HG03159 (cell line): ENCODE results near the gene GXYLT2.
"Not testable (repeated sequence)": the region's sequence is repeated elsewhere in the genome, so short reads cannot be mapped to it uniquely, and the experiment has no call there.

Experiments used
- ATAC-seq: cut with Tn5 transposase; IDR thresholded peaks from one replicate; pipeline ENCODE4 v1.9.1; 2021; ENCODE audit warnings: mild to moderate bottlenecking, moderate library complexity; ENCODE audit not compliant: unreplicated experiment

Gene GXYLT2

GRCh38 chr3:72972706-72973030, 84.8 kb downstream of the GXYLT2 start:
- no peak for ATAC-seq

DNA sequence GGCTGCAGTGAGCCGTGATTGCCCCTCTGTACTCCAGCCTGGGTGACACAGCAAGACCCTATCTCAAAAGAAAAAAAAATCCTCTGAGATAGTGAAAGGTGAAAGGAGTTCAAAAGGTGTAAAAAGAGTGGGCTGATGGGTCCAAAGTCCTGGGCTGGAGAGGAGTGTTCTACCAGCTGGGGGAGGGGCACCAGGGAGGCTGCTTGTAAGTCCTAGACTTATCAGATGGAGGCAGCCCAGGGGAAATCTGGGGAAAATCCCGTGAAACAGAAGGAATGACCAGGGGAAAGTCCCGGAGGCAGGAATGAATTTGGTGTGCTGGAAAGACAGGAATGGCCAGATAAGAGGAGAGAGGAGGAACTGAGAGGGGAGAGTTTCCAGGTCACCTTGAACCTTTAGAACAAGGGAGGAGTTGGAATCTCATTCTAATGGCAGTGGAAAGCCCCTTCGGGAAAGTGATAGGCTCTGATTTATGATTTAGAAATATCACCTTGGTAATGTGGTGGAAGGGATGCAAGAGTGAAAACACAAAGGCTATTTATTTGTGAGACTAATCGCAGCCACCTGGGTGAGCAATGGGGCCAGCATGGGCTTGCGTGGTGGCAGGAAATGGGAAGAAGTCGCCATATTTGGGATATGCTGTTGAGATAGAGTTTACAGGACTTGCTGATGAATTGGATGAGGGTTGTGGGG, 85.3 kb downstream of the GXYLT2 start:
- ATAC-seq: no peak

GRCh38 chr3:72973786-72974185, 85.9 kb downstream of the GXYLT2 start:
- ATAC-seq: no peak

GRCh38 chr3:72974956-72975355, 87.1 kb downstream of the GXYLT2 start:
- ATAC-seq: no peak

DNA sequence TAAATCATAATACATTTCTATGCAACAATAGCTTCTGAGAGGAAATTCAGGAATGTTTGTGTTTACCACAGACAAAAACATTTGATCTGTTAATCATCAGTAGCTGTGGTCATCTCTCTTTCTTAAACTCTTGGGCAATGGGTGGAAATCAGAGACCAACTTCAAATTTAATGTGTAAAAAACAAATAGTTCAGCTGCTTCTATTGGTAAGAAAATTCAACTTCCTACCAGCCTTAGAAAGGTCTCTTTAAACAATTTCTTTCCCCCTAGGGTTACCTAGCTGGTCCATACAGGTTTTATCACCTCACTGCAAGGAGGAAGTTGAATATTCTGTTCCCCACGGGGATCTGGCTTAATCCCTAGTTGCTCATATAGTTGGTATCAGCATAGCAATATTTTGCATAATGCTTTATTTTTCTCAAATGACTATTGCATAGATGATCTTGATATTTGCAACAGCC, 88.5 kb downstream of the GXYLT2 start:
- no peak for ATAC-seq

DNA sequence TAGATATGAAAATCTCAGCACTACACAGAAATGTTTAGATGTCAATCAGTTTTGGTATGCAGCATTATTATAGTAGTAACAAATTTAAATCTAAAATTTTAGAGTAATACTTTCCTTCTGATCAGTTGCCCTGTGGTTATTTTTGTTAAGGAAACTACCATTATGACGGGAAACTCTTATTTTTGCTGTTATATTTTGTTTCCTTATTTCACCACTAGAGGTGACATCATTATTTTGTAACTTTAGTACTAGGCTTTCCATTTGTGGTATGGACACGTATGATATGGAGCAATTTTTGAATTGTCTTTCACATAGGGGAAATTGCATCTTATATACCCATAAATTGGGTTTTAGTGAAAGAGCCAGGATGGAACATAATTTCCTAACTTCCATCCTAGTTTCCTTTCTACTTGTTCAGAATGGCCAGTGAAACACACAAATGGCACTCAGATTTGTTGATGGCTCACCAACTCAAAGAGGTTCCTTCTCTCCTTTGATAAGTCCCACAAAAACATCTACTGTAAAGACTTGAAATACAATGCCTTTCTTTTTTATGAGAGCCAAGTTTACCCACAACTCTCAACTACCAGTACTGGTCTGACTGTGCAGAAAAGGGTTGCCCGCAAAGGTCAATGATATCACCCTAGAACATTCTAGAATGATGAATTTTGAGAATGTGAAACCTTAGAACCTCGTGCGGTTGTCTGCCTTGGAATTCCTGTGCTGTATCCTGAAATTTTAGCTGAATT, 89.4 kb downstream of the GXYLT2 start:
- peak; percentile 54 for ATAC-seq

GRCh38 chr3:72982609-72983366, 94.9 kb downstream of the GXYLT2 start:
- ATAC-seq: no peak

GRCh38 chr3:72985576-72985975, 97.7 kb downstream of the GXYLT2 start:
- no peak for ATAC-seq

GRCh38 chr3:72990701-72991395, 103.0 kb downstream of the GXYLT2 start:
- ATAC-seq: no peak

- ATAC-seq: no peak
Measured at GRCh38 chr3:72991522-72991921, 103.7 kb downstream of the GXYLT2 start.

DNA sequence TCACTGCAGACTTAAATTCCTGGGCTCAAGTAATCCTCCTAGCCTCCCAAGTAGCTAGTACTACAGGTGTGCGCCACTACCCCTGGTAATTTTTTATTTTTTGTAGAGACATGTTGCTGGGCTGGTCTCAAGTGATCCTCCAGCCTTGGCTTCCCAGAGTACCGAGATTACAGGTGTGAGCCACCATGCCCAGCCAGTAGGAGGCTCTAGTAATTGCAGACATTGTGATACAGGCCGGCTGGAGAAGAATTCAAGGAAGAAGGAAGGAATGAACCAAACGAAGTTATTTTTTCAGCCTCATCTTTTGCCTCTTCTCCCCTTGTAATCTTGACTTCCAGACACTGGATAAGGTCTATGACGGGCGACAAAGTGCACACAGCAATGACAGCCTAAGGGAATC, 105.5 kb downstream of the GXYLT2 start:
- ATAC-seq: no peak

DNA sequence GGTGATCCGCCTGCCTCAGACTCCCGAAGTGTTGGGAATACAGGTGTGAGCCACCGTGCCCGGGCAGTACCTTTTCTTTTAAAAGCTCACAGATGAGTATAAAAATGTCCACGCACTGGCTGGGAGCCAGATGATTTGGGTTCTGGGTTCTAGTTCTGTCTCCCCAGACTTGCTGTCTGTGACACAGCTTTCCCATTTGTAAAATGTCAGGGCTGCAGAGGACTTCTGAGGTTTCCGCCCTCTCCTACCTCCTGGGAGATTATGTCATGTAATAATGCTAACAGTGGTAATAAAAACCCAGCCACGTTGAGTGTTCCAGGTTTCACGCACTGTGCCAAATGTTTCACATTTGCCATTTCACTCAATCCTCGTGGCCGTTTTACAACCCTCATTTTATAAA, 107.5 kb downstream of the GXYLT2 start:
- ATAC-seq: no peak

- ATAC-seq: no peak
Measured at GRCh38 chr3:72996121-72996472, 108.3 kb downstream of the GXYLT2 start.

DNA sequence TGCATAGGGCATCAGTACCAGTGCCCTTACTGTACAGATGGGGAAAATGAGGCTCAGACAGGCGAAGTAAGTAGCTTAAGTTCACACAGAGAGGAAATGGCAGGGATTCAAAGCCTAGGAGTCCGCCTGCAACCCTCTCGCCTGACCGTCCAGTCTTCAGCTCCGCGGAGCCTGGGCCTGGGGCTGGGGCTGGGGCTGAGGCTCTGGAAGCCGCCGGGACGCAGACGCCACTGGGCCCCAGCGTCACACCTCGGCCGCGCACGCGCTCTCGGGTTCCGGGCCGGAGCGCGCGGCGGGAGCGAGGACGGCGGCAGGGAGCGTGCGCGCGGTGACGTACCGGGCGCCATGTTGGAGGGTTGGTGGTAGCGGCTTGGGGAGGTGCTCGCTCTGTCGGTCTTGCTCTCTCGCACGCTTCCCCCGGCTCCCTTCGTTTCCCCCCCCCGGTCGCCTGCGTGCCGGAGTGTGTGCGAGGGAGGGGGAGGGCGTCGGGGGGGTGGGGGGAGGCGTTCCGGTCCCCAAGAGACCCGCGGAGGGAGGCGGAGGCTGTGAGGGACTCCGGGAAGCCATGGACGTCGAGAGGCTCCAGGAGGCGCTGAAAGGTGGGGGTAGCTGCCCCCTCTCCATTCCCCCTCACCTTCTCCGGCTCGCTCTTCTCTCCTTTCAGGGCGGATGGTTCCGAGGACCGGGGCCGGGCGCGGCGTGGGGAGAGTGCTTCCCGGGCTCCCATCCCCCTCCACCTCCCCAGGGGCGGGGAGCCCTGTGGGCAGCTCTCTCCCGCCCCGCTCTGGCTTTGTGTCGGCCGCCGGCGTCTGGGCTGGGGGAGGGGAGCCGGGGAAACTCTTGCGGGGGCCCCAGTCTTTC, 108.9 kb downstream of the GXYLT2 start, which contains the start of gene PPP4R2:
PPP4R2 (plus strand) TSS at position 339 of the 861 bp plus-strand sequence; CDS start at position 566, 227 bp downstream.
- peak; percentile 88 for ATAC-seq

DNA sequence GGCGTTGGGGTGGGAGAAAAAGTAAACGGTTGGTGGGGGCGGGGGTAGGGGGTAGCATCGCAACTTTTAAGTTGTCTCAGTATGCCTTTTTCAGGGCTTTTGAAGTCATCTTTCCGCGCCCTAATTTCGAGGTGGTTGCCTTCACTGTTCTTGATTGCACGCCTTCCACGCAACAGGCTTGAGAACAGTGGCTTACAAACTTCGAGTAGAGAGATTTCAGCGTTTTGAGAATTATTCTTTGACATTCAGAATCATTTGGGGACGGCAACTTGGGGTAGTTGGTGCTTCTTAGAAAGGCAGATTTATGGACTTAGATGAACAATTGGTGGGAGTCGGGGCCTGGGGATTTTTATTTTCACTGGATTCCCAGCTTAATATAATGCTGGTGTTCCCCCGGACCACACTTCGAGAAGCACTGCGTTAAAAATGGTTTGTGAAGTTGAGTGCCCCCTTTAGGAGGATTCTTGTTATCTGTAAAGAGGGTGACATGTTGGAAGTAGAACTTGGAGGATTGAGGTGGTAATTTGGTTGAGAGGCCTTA, 109.6 kb downstream of the GXYLT2 start:
- peak; percentile 24 for ATAC-seq

DNA sequence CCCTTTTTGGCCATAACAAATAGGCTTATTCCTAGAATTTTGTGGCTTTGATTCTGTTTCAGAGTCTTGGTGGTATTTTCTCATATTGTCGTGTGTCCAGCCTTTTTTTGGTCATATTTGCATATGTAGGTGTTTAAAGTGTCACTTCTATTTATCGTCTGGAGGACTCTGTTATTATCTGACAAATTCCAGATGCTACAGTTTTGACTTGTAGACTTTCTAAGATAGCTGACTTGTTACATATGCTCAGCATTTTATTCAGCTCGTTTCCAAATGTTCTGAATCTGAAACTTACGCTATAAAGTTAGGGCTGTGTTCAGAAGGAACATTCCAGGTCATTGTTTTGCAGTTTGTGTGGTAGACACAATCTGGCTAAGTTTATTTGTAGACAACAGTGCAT, 110.6 kb downstream of the GXYLT2 start:
- ATAC-seq: no peak

DNA sequence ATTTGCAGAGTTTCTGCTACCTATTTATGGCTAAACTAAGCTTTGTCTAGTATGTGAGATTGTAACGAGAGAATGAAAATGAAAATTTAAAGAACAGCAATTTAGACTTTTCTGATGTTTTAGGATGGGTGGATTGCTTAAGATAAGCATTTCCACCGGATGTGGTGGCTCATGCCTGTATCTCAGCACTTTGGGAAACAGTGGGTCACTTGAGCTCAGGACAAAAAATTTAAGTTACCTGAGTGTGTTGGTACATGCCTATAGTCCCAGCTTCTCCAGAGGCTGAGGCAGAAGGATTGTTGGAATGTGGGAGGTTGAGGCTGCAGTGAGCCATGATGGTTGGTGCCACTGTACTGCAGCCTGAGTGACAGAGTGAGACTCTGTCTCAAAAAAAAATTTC, 112.1 kb downstream of the GXYLT2 start:
- ATAC-seq: no peak

- ATAC-seq: not testable (repeated sequence)
Measured at GRCh38 chr3:73003050-73003449, 115.2 kb downstream of the GXYLT2 start.

DNA sequence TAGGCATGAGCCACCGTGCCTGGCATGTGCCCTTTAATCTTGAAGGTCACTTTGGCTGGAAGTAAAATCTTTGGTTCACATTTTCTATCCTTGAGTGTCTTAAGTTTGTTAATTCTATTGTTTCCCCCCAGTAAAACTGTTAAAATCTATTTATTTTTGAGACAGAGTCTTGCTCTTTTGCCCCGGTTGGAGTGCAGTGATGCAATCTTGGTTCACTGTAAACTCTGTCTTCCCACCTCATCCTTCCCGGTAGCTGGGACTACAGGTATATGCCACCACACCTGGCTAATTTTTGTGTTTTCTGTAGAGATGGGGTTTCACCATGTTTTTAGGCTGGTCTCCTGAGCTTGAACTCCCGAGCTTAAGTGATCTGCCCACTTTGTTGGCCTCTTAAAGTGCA, 116.5 kb downstream of the GXYLT2 start:
- ATAC-seq: no peak
